GM20000 (cell line): ENCODE data around the gene WSCD2.

Source experiments
- DNase-seq: peaks from one replicate; pipeline ENCODE4 v3.0.0; 2012; ENCODE audit warnings: low spot score
- CTCF ChIP-seq: IDR thresholded peaks from 2 replicates; pipeline ENCODE4 v1.5.1; 2012; ENCODE audit warnings: mild to moderate bottlenecking, control low read depth; ENCODE audit errors: extremely low read depth, missing control alignments

Gene WSCD2

GRCh38 chr12:108231909-108232434 lies 102.9 kb downstream of the WSCD2 start:
- no peak for DNase-seq
- no peak for TF ChIP-seq CTCF

- no peak for DNase-seq
- no peak for TF ChIP-seq CTCF
Measured at GRCh38 chr12:108232565-108232964, 103.5 kb downstream of the WSCD2 start.

GRCh38 chr12:108234158-108234557 lies 105.1 kb downstream of the WSCD2 start:
- DNase-seq: peak; percentile 23
- TF ChIP-seq CTCF: no peak

- no peak for DNase-seq
- no peak for TF ChIP-seq CTCF
Measured at GRCh38 chr12:108235197-108235984, 106.3 kb downstream of the WSCD2 start.

GRCh38 chr12:108235985-108236263 lies 106.8 kb downstream of the WSCD2 start:
- TF ChIP-seq CTCF: no peak
- DNase-seq: no peak

GRCh38 chr12:108236366-108236765 lies 107.3 kb downstream of the WSCD2 start:
- TF ChIP-seq CTCF: no peak
- DNase-seq: no peak

GRCh38 chr12:108237272-108237671 lies 108.2 kb downstream of the WSCD2 start:
- DNase-seq: no peak
- TF ChIP-seq CTCF: no peak
